Stimulated activated effector memory CD8-positive, alpha-beta T cell treated with anti-CD3 and anti-CD28 coated beads, Interleukin-12 subunit alpha, Interleukin-12 subunit beta, amount 100 ng/mL, for 72 hours (primary cell): ENCODE results near the gene PVALB.

Experiments used
- ATAC-seq: fragments of 150-1000 bp; cut with Tn5 transposase; 2 replicates; pipeline ENCODE4 v1.10.0; 2021
- DNase-seq, 2 donors: peaks; one replicate each; pipeline ENCODE4 v3.0.0; 2021 to 2022; ENCODE audit warnings: low spot score in 2 of 2
- H3K27ac Mint-ChIP-seq: one replicate; pipeline ENCODE4 v1.8.0; 2022; ENCODE audit warnings: mild to moderate bottlenecking, mixed read lengths
- H3K36me3 Mint-ChIP-seq: one replicate; pipeline ENCODE4 v1.8.0; 2022; ENCODE audit warnings: mild to moderate bottlenecking, mixed read lengths
- H3K4me1 Mint-ChIP-seq: one replicate; pipeline ENCODE4 v1.8.0; 2022; ENCODE audit warnings: mixed read lengths
- H3K4me3 Mint-ChIP-seq: one replicate; pipeline ENCODE4 v1.8.0; 2022; ENCODE audit warnings: mild to moderate bottlenecking, mixed read lengths
- H3K9me3 Mint-ChIP-seq: one replicate; pipeline ENCODE4 v1.8.0; 2022; ENCODE audit warnings: mixed read lengths

The PVALB gene

DNA sequence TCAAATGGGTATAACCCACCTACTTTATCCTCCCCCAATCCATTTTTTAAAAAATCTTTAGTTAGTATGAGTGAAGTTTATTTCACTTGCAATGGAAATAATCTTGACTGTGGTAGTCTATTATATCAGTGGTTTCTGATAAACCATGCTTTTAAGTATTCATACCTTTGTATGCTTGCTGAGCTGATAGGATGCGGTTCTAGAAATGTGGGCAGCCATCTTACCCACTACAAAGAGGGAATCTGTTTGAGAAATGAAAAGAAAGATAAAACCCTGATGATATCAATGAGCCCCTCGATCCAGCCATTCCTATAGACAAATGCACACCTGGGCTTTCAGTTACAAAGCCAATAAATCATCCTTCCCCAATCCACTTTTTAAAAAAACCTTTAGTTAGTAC is 13.8 kb upstream of the PVALB start:
- ATAC-seq (no peak), DNase-seq (no peak)
- H3K9me3 Mint-ChIP-seq = no peaks in the 10 kb centered on the region
- no peak overlapping the region for H3K4me3 Mint-ChIP-seq
- peaks cover 11% of the 10 kb centered on the region for H3K4me1 Mint-ChIP-seq
- no peaks in the 10 kb centered on the region for H3K36me3 Mint-ChIP-seq
- no peak overlapping the region for H3K27ac Mint-ChIP-seq

DNA sequence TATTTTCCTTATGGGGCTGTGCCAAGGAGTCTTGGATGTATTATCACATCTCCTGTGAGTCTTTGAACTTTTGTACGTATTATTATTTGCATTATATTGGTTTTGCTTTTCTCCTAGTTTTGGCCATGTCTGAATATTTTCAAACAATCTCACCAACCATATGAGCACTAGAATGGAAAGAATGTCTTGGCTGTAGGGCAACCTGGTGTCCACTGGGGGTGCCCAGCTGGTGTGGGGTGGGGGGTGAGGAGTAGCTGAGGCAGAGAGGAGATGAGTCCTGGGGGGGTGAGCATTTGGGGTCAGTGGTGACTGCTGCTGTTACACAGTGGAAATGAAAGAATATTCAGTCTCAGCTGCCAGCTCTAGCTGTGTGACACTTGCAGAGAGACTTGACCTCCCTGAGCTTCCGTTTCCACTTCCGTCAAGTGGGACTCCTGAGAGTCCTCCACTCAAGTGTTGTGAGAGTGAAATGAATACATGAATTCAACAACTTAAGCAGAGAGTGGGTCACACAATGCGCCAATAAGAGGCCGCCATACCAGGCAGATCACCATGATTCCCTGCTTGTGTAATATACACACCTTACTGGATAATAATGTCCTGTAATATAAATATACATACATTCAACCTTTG is 12.7 kb upstream of the PVALB start:
- no peak for ATAC-seq
- peaks cover 11% of the 10 kb centered on the region for H3K4me1 Mint-ChIP-seq
- no peaks in the 10 kb centered on the region for H3K36me3 Mint-ChIP-seq
- DNase-seq = no peak
- no peaks in the 10 kb centered on the region for H3K9me3 Mint-ChIP-seq
- no peak overlapping the region for H3K27ac Mint-ChIP-seq
- no peak overlapping the region for H3K4me3 Mint-ChIP-seq

DNA sequence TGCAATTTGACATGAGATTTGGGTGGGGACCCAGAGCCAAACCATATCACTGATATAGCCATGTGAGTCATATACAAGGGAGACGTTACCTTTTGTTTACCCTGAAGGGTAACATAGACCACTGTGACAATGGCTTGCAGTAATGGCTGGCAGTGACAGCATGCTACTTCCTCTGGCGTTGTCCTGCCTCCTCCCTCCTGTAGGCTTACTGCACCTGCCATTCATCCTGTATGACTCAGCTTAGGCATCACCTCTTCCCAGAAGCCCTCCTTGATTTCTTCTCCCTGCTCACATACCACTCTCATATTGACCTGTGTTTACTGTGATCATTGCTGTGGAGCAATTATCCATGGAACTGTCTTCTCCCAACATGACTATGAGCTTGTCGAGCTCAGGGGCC is 12.0 kb upstream of the PVALB start:
- H3K4me3 Mint-ChIP-seq = no peak overlapping the region
- no peak for DNase-seq
- H3K9me3 Mint-ChIP-seq = no peaks in the 10 kb centered on the region
- no peaks in the 10 kb centered on the region for H3K36me3 Mint-ChIP-seq
- H3K27ac Mint-ChIP-seq = no peak overlapping the region
- H3K4me1 Mint-ChIP-seq = peaks cover 11% of the 10 kb centered on the region
- ATAC-seq = peak; percentile 78

DNA sequence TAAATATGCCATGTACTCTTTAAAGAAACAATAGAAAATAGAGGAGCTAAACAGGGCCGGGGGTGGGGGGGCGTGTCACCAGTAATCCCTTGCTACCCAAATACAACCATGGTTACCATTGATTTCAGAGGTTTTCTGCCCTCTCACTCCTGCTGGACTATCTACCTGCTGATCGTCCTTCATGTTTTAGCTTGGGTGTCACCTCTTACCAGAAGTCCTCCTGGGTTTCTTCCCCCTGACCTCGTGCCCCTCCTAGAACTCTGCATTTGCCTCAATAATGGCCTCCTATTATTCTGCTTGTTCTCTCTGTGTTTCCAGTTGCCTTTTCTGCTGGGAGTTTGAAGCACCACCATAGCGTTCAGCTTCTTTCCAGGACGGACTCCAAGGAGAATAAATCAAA is 9.4 kb upstream of the PVALB start:
- no peak for DNase-seq
- Mint-ChIP-seq H3K27ac (no peak overlapping the region), H3K4me3 (no peak overlapping the region), H3K36me3 (no peaks in the 10 kb centered on the region), H3K4me1 (peaks cover 11% of the 10 kb centered on the region), H3K9me3 (no peaks in the 10 kb centered on the region)
- no peak for ATAC-seq

DNA sequence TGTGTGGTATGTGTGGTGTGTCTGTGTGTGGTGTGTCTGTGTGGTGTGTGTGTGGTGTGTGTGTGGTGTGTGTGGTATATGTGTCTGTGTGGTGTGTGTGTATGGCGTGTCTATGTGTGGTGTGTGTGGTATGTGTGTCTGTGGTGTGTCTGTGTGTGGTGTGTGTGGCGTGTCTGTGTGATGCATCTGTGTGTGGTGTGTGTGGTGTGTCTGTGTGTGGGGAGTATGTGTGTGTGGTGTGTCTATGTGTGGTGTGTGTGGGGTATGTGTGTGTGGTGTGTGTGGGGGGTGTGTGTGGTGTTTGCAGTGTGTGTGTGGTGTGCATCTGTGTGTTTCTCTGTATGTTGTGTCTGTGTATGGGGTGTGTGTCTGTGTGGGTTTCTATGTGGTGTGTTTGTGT is 7.8 kb upstream of the PVALB start:
- H3K4me1 Mint-ChIP-seq = peaks cover 4% of the 10 kb centered on the region
- no peak overlapping the region for H3K4me3 Mint-ChIP-seq
- no peak for ATAC-seq
- H3K36me3 Mint-ChIP-seq = no peaks in the 10 kb centered on the region
- DNase-seq = no peak
- H3K27ac Mint-ChIP-seq = no peak overlapping the region
- H3K9me3 Mint-ChIP-seq = no peaks in the 10 kb centered on the region

DNA sequence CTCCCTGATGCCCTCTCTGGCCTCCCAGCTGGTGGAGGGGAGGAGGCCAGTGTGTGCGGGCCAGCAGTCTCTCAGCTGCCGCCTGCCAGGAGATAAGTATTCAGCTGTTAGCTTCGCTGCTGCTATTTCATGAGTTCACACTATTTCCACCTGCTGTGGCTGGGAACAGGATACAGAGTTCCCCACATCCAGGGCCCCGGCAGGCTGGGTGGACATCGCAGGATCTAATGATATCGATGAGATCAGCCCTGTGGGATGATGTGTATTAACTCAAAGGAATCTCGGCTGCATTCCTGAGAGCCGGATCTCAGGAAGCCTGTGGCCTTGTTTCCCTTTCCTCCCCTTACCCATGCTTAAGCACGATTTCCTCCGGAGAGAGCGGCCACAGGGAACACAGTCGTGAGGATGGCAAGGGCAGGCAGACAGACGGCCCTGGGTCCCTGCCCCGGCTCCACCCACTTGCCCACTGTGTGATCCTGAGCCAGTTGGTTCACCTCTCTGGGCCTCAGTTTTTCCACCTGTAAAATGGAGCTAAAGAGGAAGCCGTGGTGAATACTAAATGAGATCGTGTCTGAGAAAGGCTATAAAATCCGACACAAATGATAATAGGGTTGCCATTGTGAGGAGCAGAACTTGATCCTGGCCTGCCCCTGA is 6.5 kb upstream of the PVALB start:
- Mint-ChIP-seq H3K4me3 (no peak overlapping the region), H3K36me3 (no peaks in the 10 kb centered on the region), H3K9me3 (no peaks in the 10 kb centered on the region), H3K27ac (no peak overlapping the region), H3K4me1 (no peaks in the 10 kb centered on the region)
- no peak for DNase-seq
- ATAC-seq = no peak

DNA sequence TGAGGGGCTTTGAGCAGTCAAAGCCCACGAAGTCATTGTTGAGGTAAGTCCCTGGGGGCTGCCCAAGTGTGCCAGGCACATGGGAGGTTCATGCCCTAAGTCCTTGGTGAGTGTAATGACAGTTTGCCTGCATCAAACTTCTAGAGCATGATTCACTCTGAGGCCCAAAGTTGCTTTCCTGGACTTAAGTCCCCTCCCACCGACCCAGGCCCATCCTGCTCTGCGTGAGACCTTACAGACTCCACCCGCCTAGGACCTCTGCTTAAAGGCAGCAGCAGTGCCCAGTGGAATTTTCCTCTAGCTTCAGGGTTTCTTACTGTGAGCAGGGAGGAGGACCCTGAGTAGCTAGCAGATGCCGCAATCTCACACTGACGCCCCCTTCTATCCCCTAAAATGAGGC is 5.7 kb upstream of the PVALB start:
- ATAC-seq (no peak), DNase-seq (no peak)
- Mint-ChIP-seq H3K9me3 (no peaks in the 10 kb centered on the region), H3K36me3 (no peaks in the 10 kb centered on the region), H3K4me1 (peaks cover 5% of the 10 kb centered on the region), H3K27ac (no peak overlapping the region), H3K4me3 (no peak overlapping the region)

DNA sequence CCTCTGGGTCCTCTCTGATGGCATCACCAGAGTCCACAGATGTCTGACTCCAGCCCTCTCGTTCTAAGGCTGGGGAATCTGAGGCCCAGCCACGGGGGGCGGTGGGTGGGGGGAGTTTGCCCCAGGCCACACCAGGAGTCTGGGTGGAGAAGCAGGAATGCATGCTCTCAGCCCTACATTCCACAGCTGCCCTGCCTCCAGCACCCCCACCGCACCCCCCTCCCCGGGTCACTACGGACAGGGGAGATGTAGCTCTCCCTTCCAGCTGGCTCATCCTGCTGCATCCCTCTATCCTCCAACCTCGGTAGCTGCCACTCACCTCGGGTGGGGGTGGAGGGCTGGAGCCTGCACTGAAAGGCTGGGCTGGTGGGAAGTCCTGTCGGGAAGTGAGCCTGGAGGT is 2.3 kb upstream of the PVALB start:
- Mint-ChIP-seq H3K27ac (no peak overlapping the region), H3K4me3 (no peak overlapping the region)
- ATAC-seq = no peak

DNA sequence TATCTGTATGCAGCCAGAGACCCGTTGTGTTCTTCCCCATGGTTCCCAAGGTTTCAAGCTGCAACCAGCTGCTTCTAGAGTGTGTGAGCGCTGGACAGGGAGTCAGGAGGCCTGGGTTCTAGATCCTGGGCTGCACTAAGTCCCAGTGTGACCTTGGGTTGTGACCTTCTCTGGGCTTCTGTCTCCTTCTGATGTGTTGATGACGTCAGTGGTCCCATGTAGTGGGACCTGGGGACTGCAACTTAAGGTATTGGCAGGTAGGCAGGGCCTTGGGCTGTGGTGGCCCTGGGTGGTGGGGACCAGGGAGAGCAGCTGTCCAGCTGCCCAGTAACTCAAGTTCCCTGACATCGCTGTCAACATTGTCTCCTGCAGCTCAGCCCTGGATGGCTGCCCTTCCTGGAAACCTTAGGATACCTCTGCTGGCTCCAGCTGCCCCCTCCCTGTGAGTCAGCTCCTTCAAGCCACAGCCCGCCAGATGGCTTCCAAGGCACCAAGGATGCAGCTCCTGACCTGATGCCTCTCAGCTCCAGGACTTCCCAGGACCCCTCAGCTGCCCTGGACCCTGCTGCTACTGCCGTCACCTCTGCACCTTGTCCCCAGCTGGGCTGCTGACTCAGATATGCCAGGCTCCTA is 1.3 kb upstream of the PVALB start:
- Mint-ChIP-seq H3K4me1 (peaks cover 15% of the 10 kb centered on the region), H3K36me3 (no peaks in the 10 kb centered on the region), H3K27ac (peak overlapping the region; percentile 32), H3K4me3 (no peak overlapping the region), H3K9me3 (no peaks in the 10 kb centered on the region)
- ATAC-seq (no peak), DNase-seq (no peak)

More for the DNA sequence above, 2.3 kb upstream of the PVALB start:
- H3K36me3 Mint-ChIP-seq = no peaks in the 10 kb centered on the region
- peaks cover 15% of the 10 kb centered on the region for H3K4me1 Mint-ChIP-seq
- no peak for DNase-seq
- H3K9me3 Mint-ChIP-seq = no peaks in the 10 kb centered on the region

DNA sequence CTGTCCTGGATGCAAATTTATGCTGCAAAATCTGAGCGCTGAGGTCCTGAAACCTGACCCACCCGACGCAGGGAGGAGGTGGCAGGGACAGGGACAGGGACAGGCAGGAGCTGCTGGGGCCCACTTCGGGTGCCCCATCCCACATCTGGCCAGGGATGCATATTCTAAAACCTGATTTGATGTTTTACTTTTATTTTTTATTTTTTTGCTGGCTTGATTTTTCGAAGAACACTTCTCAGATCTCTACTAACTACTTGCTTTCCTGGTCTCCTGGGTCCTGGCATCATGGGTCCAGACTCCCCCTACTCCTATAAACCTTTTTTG is 652 bp upstream of the PVALB start:
- Mint-ChIP-seq H3K27ac (no peak overlapping the region), H3K4me3 (no peak overlapping the region), H3K9me3 (no peaks in the 10 kb centered on the region), H3K4me1 (peaks cover 15% of the 10 kb centered on the region), H3K36me3 (no peaks in the 10 kb centered on the region)
- ATAC-seq (no peak), DNase-seq (no peak)

DNA sequence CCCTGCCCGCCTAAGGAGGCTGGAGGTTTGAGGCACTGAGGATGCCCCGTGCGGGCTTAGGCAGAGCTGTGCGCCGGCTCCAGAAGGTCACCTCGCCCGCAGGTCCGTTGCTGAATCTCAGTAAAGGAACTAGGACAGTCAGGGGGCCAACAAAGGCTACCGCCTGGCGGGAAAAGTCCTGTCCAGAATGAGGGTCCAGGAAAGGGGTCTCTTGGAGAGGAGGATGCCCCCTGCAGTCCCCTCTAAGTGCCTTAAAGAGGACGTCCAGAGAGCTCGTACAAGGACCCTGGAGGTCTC is 548 bp downstream of the PVALB start:
- ATAC-seq = no peak
- no peak for DNase-seq
- H3K9me3 Mint-ChIP-seq = no peaks in the 10 kb centered on the region
- no peak overlapping the region for H3K4me3 Mint-ChIP-seq
- H3K4me1 Mint-ChIP-seq = peaks cover 15% of the 10 kb centered on the region
- H3K27ac Mint-ChIP-seq = no peak overlapping the region
- H3K36me3 Mint-ChIP-seq = no peaks in the 10 kb centered on the region

DNA sequence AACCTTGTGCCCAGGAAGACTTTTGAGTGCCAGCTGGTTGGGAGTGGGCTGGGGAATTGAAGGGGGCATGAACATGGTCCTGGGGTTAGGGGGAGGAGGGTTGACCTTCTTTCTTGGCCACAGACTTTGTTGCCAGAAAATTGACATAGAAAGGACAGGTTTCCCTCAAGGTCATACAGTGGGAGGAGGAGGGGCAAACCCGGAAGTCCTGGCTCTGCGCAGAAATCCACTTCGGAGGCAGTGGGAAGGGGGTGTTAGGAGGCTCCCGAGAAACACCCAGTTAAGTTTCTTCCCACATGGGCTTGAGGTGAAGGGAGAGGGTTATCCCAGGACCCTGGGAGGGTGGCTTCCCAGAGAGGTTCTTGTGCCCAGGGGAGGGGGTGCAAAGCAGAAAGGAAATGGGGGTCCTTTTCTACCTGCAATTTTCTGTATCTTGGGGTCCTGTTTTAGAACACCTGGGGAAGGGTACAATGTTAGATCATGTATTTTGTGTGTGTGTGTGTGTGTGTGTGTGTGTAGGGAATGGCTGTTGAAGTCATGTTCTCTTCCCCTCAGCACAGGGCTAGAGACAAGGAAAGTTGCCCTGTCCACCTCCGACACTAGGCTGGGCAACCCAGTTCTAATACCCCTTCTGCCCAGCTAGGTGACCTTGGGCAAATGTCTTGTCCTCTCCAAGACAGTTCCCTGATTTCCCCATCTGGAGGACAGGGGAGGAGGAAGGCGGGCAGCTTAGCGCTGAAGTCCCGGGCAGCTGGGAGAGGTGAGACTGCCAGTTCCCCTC is 1.1 kb downstream of the PVALB start:
- H3K27ac Mint-ChIP-seq = no peak overlapping the region
- H3K9me3 Mint-ChIP-seq = no peaks in the 10 kb centered on the region
- no peaks in the 10 kb centered on the region for H3K36me3 Mint-ChIP-seq
- ATAC-seq (no peak), DNase-seq (no peak)
- H3K4me1 Mint-ChIP-seq = peaks cover 15% of the 10 kb centered on the region
- no peak overlapping the region for H3K4me3 Mint-ChIP-seq

DNA sequence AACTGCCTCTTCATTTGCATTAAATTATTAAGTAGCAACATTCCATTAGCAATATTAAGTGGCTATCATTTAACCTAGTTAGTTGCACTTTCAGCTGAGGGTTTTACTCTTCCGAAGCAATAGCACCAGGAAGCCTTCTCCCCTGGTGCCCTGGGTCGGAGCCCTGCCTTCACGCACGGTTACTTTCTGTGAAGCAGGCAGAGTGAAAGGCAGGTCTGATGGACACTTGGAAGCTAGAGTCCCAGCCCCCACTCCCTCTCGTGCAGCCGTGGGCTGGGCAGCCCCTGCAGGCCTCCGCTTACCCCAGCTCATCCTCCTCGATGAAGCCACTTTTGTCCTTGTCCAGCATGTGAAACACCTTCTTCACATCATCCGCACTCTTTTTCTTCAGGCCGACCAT is 2.0 kb downstream of the PVALB start:
- Mint-ChIP-seq H3K4me1 (peaks cover 15% of the 10 kb centered on the region), H3K9me3 (no peaks in the 10 kb centered on the region), H3K27ac (no peak overlapping the region), H3K36me3 (no peaks in the 10 kb centered on the region), H3K4me3 (no peak overlapping the region)
- ATAC-seq (no peak), DNase-seq (no peak)

DNA sequence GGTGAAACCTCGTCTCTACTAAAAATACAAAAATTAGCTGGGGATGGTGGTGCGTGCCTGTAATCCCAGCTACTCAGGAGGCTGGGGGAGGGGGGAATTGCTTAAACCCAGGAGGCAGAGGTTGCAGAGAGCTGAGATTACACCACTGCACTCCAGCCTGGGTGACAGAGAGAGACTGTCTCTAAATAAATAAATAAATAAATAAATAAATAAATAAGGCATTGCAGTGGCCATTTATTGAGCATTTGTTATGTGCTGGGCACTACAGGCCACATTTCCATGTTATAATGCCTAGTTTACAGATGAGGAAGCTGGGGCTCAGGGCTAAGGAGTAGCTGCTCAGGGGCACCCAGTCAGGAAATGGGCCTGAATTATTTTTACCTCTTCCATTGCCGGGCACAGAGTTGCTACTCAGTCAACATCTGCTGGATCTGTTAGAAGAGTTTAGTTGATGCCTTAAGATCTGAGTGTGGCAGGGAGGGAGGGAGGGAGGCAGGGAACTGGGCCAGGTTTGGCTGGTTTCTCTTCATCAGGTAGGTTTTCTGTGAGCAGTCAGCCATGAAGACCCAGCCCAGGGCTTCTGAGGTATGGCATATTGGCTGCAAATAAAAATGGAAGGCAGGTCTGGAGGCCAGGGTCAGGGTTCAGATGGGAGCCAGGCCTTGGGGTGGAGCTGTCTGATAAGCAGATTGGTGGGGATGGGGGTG is 5.6 kb downstream of the PVALB start:
- H3K4me1 Mint-ChIP-seq = peaks cover 6% of the 10 kb centered on the region
- no peak overlapping the region for H3K4me3 Mint-ChIP-seq
- no peaks in the 10 kb centered on the region for H3K36me3 Mint-ChIP-seq
- no peak for ATAC-seq
- no peaks in the 10 kb centered on the region for H3K9me3 Mint-ChIP-seq
- DNase-seq = no peak
- H3K27ac Mint-ChIP-seq = no peak overlapping the region

DNA sequence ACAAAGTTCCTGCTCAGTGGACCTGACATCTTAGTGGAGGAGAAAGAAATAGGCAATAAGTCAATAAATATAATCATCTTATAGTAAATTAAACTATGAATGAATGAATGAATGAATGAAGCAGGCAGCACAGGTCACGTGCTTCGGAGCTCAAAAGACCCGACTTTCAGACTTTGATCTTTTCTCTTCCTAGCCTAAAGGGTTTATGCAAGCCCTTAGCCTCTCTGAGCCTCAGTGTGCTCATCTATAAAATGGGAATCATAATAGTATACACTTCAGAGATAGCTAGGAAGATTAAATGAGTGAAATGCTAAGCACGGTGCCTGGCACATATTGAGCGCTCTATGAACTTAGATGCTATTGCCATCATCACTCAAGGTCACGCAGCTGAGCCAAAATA is 7.5 kb downstream of the PVALB start:
- Mint-ChIP-seq H3K9me3 (no peaks in the 10 kb centered on the region), H3K27ac (no peak overlapping the region), H3K36me3 (no peaks in the 10 kb centered on the region), H3K4me1 (no peaks in the 10 kb centered on the region), H3K4me3 (no peak overlapping the region)
- DNase-seq (no peak), ATAC-seq (no peak)
